Measurements from ENCODE around the gene ZCCHC18. TPM values are rescaled to one million over a fixed set of nuclear protein-coding genes. Genes with fewer than 3 reads are reported as not detected.

Gene ZCCHC18
- polyA plus RNA-seq, 2 of the 4 experiments (the other 2 are of a cell fraction) = 0.19 to 0.35 TPM

GRCh38 chrX:104084534-104085277, 27.6 kb upstream of the ZCCHC18 start:
- no peak for ATAC-seq
- Histone ChIP-seq H3K4me2 (no peak overlapping the region), H3K4me1 (no peaks in the 10 kb centered on the region), H3K27ac (no peak overlapping the region), H3K4me3 (no peak overlapping the region), H3K9me3 (no peaks in the 10 kb centered on the region)
- ChIA-PET POLR2A (no interaction called here), CTCF (no interaction called here)
- WGBS (ENCODE audit: missing lambda C conversion rate) = 13% methylated on average over 4 of the region's 5 CpGs
- TF ChIP-seq ZSCAN20 (CRISPR knock-in tag; IDR thresholded peaks at IDR 0.05) = no peak
- no peak for TF ChIP-seq MAZ (IDR thresholded peaks at IDR 0.05; ENCODE audit: borderline replicate concordance, low read depth, low read length)
- no peak for TF ChIP-seq EP300 (IDR thresholded peaks at IDR 0.05)
- TF ChIP-seq JUN (IDR thresholded peaks at IDR 0.05) = no peak
- no peak for TF ChIP-seq PBX3 (IDR thresholded peaks at IDR 0.05)
- no peak for TF ChIP-seq SREBF2 (IDR thresholded peaks at IDR 0.05)
- no peak for TF ChIP-seq RNF2 (IDR thresholded peaks at IDR 0.05; ENCODE audit: borderline replicate concordance, low read depth)
- no peak for TF ChIP-seq NFE2L2 (conservative IDR thresholded peaks at IDR 0.05; ENCODE audit: low read length)
- no peak for TF ChIP-seq EHMT2 (IDR thresholded peaks at IDR 0.05; ENCODE audit: low read depth)
- no peak for TF ChIP-seq PHF8 (IDR thresholded peaks at IDR 0.05; ENCODE audit: borderline replicate concordance, low read depth)
- no peak for TF ChIP-seq HEYL (CRISPR knock-in tag; IDR thresholded peaks at IDR 0.05)
- no peak for TF ChIP-seq CTCF (IDR thresholded peaks at IDR 0.05)
- FAIRE-seq = no peak
- DNase-seq (ENCODE audit: low read depth in 1 of 2, low spot score in 1 of 2) = no peak

- ChIA-PET POLR2A (no interaction called here), CTCF (interaction anchor here (0.7 kb wide), 1 partner anchor 28 kb away, joined by 3 read pairs; no protein-coding TSS in a partner anchor)
- Histone ChIP-seq H3K4me1 (no peaks in the 10 kb centered on the region), H3K4me2 (no peak overlapping the region), H3K4me3 (no peak overlapping the region), H3K9me3 (no peaks in the 10 kb centered on the region), H3K27ac (no peak overlapping the region)
- FAIRE-seq (no peak), DNase-seq (ENCODE audit: low read depth in 1 of 2, low spot score in 1 of 2) (no peak), ATAC-seq (no peak)
- 65% methylated on average over 4 of the region's 7 CpGs for WGBS (ENCODE audit: missing lambda C conversion rate)
- TF ChIP-seq NFE2L2 (conservative IDR thresholded peaks at IDR 0.05; ENCODE audit: low read length) = no peak
- no peak for TF ChIP-seq MYC (IDR thresholded peaks at IDR 0.05; ENCODE audit: borderline replicate concordance, low read length)
- TF ChIP-seq ELK1 (IDR thresholded peaks at IDR 0.05; ENCODE audit: low read depth, low read length) = no peak
- TF ChIP-seq MAX (IDR thresholded peaks at IDR 0.05) = no peak
Measured at GRCh38 chrX:104085477-104085876, 26.8 kb upstream of the ZCCHC18 start.

GRCh38 chrX:104085919-104086318, 26.4 kb upstream of the ZCCHC18 start:
- no peak for TF ChIP-seq SMC3 (IDR thresholded peaks at IDR 0.05)
- no peak for TF ChIP-seq KDM5A (IDR thresholded peaks at IDR 0.05)
- Histone ChIP-seq H3K4me3 (no peak overlapping the region), H3K27ac (no peak overlapping the region), H3K4me1 (no peaks in the 10 kb centered on the region), H3K4me2 (no peak overlapping the region), H3K9me3 (no peaks in the 10 kb centered on the region)
- 40% methylated on average over 3 of the region's 7 CpGs for WGBS (ENCODE audit: missing lambda C conversion rate)
- DNase-seq (ENCODE audit: low read depth in 1 of 2, low spot score in 1 of 2) = no peak
- ATAC-seq = no peak
- no peak for FAIRE-seq
- POLR2A ChIA-PET = no interaction called here
- CTCF ChIA-PET = interaction anchor here (0.7 to 1.0 kb wide), 2 partner anchors 27 to 50 kb away, joined by 3 read pairs; no protein-coding TSS in a partner anchor
